Nephron progenitor cell (in vitro differentiated cells): ENCODE results near the gene RANBP9.

ENCODE experiments used
- DNase-seq: peaks from one replicate; pipeline ENCODE4 v3.0.0; 2021
- H3K27ac Mint-ChIP-seq: 2 replicates; pipeline ENCODE4 v1.8.0; 2021; ENCODE audit warnings: mild to moderate bottlenecking, moderate library complexity, mixed read lengths
- H3K27me3 Mint-ChIP-seq: 2 replicates; pipeline ENCODE4 v1.8.0; 2021; ENCODE audit warnings: mild to moderate bottlenecking, low read depth, mixed read lengths; ENCODE audit not compliant: poor library complexity
- H3K36me3 Mint-ChIP-seq: 2 replicates; pipeline ENCODE4 v1.8.0; 2021; ENCODE audit warnings: low read depth, mixed read lengths
- H3K4me1 Mint-ChIP-seq: 2 replicates; pipeline ENCODE4 v1.8.0; 2021; ENCODE audit warnings: mixed read lengths
- H3K4me3 Mint-ChIP-seq: 2 replicates; pipeline ENCODE4 v1.8.0; 2021; ENCODE audit warnings: mild to moderate bottlenecking, moderate library complexity, mixed read lengths
- H3K9me3 Mint-ChIP-seq: 2 replicates; pipeline ENCODE4 v1.8.0; 2021; ENCODE audit warnings: mild to moderate bottlenecking, moderate library complexity, mixed read lengths
- CTCF ChIP-seq: fragments of 200-600 bp; sonication (generic); IDR thresholded peaks from 2 replicates; pipeline ENCODE4 v1.5.0; 2021; ENCODE audit warnings: antibody characterized with exemption

The RANBP9 gene

GRCh38 chr6:13593720-13594119 is 117.9 kb downstream of the RANBP9 start:
- Mint-ChIP-seq H3K27ac (peak overlapping the region; percentile 83), H3K36me3 (peaks cover 32% of the 10 kb centered on the region), H3K9me3 (no peaks in the 10 kb centered on the region), H3K27me3 (peaks cover 2% of the 10 kb centered on the region), H3K4me3 (no peak overlapping the region), H3K4me1 (peaks cover 20% of the 10 kb centered on the region)
- TF ChIP-seq CTCF, result no peak
- DNase-seq, result no peak

- peaks cover 14% of the 10 kb centered on the region for H3K4me1 Mint-ChIP-seq
Measured at GRCh38 chr6:13593103-13593502, 118.5 kb downstream of the RANBP9 start.

GRCh38 chr6:13591205-13591921 is 120.3 kb downstream of the RANBP9 start:
- H3K4me3 Mint-ChIP-seq, result no peak overlapping the region
- H3K36me3 Mint-ChIP-seq, result peaks cover 23% of the 10 kb centered on the region
- no peaks in the 10 kb centered on the region for H3K9me3 Mint-ChIP-seq
- no peak for DNase-seq
- no peaks in the 10 kb centered on the region for H3K27me3 Mint-ChIP-seq
- H3K4me1 Mint-ChIP-seq, result peaks cover 5% of the 10 kb centered on the region
- no peak for TF ChIP-seq CTCF
- no peak overlapping the region for H3K27ac Mint-ChIP-seq

More at GRCh38 chr6:13593103-13593502, 118.5 kb downstream of the RANBP9 start:
- no peaks in the 10 kb centered on the region for H3K9me3 Mint-ChIP-seq
- no peak for TF ChIP-seq CTCF
- peaks cover under 1% of the 10 kb centered on the region for H3K27me3 Mint-ChIP-seq
- H3K36me3 Mint-ChIP-seq, result peaks cover 30% of the 10 kb centered on the region
- no peak for DNase-seq
- H3K4me3 Mint-ChIP-seq, result no peak overlapping the region
- H3K27ac Mint-ChIP-seq, result no peak overlapping the region

- no peak for DNase-seq
- Mint-ChIP-seq H3K4me3 (no peak overlapping the region), H3K4me1 (peaks cover 5% of the 10 kb centered on the region), H3K27me3 (no peaks in the 10 kb centered on the region), H3K9me3 (no peaks in the 10 kb centered on the region), H3K27ac (no peak overlapping the region), H3K36me3 (peaks cover 16% of the 10 kb centered on the region)
- no peak for TF ChIP-seq CTCF
Measured at GRCh38 chr6:13590574-13591153, 121.0 kb downstream of the RANBP9 start.

GRCh38 chr6:13589801-13590200 is 121.8 kb downstream of the RANBP9 start:
- no peak for TF ChIP-seq CTCF
- DNase-seq, result no peak
- H3K4me3 Mint-ChIP-seq, result no peak overlapping the region
- H3K27me3 Mint-ChIP-seq, result no peaks in the 10 kb centered on the region
- peaks cover 5% of the 10 kb centered on the region for H3K4me1 Mint-ChIP-seq
- peaks cover 24% of the 10 kb centered on the region for H3K36me3 Mint-ChIP-seq
- H3K9me3 Mint-ChIP-seq, result no peaks in the 10 kb centered on the region
- peak overlapping the region; percentile 44 for H3K27ac Mint-ChIP-seq
